ENCODE data around the gene EGLN3.

- no peak for TF ChIP-seq CTCF (IDR thresholded peaks at IDR 0.05; ENCODE audit: borderline replicate concordance, extremely low read depth, low read length, poor library complexity, severe bottlenecking)
- TF ChIP-seq EZH2 (IDR thresholded peaks at IDR 0.05; ENCODE audit: borderline replicate concordance, low read depth, low read length, severe bottlenecking), result no peak
Observed at GRCh38 chr14:33992274-33993007, 41.6 kb upstream of the EGLN3 start.
